Endothelial cell of umbilical vein (primary cell): ENCODE measurements around the gene NRG3. TPM values are rescaled to one million over a fixed set of nuclear protein-coding genes. Genes with fewer than 3 reads are reported as not detected.

Source experiments
- BruUV-seq: library from RNA; stranded (reverse); fragments of 400-500 nt; replicated peaks from 2 replicates; lab custom pipeline; 2021; lab: Mats Ljungman, UMichigan
- CTCF ChIA-PET: fragments of 300-600, 350-600 bp; sonication (Branson Sonifier 250); formaldehyde crosslinking; loops from one replicate; lab custom pipeline; 2021; ENCODE audit warnings: antibody characterized with exemption, inconsistent platforms; lab: Charles Lee
- POLR2A ChIA-PET: fragments of 300-600, 350-600 bp; sonication (Branson Sonifier 250); formaldehyde crosslinking; loops from one replicate; lab custom pipeline; 2021; ENCODE audit warnings: antibody characterized with exemption, inconsistent platforms; lab: Charles Lee
- DNase-seq: peaks from one replicate; pipeline ENCODE4 v3.0.0-alpha.2; 2011; ENCODE audit warnings: low read depth, low spot score
- FAIRE-seq: peaks from 2 replicates; lab custom pipeline; 2011; peaks lifted over from hg19 to GRCh38; lab: Jason Lieb, UNC
- H2AFZ ChIP-seq: 2 replicates; pipeline ENCODE4 v1.6.0; 2012; ENCODE audit warnings: low read depth, low read length, control low read depth, inconsistent platforms
- H3K27ac ChIP-seq: 2 replicates; pipeline ENCODE4 v1.5.1; 2011; ENCODE audit warnings: low read depth, mild to moderate bottlenecking, control low read depth, low read length, moderate library complexity; ENCODE audit not compliant: insufficient read depth
- H3K27me3 ChIP-seq, 2 experiments: 2 replicates each; pipeline versions ENCODE4 v1.6.0 to v1.6.1; 2011; ENCODE audit warnings: low read length in 2 of 2, mixed read lengths in 1 of 2; ENCODE audit not compliant: control insufficient read depth in 2 of 2, insufficient read depth in 2 of 2
- H3K36me3 ChIP-seq, 2 experiments: 2 replicates in 1 of 2; 3 replicates in 1 of 2; pipeline ENCODE4 v1.5.1; 2011; ENCODE audit warnings: low read length in 2 of 2, mild to moderate bottlenecking in 1 of 2, moderate library complexity in 1 of 2; ENCODE audit not compliant: control insufficient read depth in 2 of 2, insufficient read depth in 2 of 2; ENCODE audit errors: extremely low read depth in 1 of 2
- H3K4me1 ChIP-seq: 3 replicates; pipeline ENCODE4 v1.5.1; 2011; ENCODE audit warnings: mild to moderate bottlenecking, low read length; ENCODE audit not compliant: control insufficient read depth, insufficient read depth; ENCODE audit errors: extremely low read depth
- H3K4me2 ChIP-seq: 2 replicates; pipeline ENCODE4 v1.6.1; 2011; ENCODE audit warnings: low read length, control low read depth, mixed read lengths; ENCODE audit not compliant: insufficient read depth
- H3K4me3 ChIP-seq, 3 experiments: fragments of 200-600 bp in 1 of 3; sonication (generic), shearing (Covaris generic) in 1 of 3; replicated peaks in 1 of 3; 2 replicates each; pipeline ENCODE4 v1.5.1; 2011 to 2016; ENCODE audit warnings: control low read depth in 3 of 3, low read length in 3 of 3, mild to moderate bottlenecking in 2 of 3, inconsistent platforms in 1 of 3, low read depth in 1 of 3, moderate library complexity in 1 of 3; ENCODE audit not compliant: insufficient read depth in 1 of 3
- H3K79me2 ChIP-seq: 2 replicates; pipeline ENCODE4 v1.6.0; 2012; ENCODE audit warnings: low read length, inconsistent platforms; ENCODE audit not compliant: control insufficient read depth, insufficient read depth
- H3K9ac ChIP-seq: replicated peaks from 2 replicates; pipeline ENCODE3; 2011; ENCODE audit warnings: low read length, control low read depth; ENCODE audit not compliant: insufficient read depth; ENCODE audit errors: extremely low read depth
- H3K9me1 ChIP-seq: replicated peaks from 3 replicates; pipeline ENCODE4 v1.6.0; 2011; ENCODE audit warnings: mild to moderate bottlenecking, low read length; ENCODE audit not compliant: control insufficient read depth, insufficient read depth; ENCODE audit errors: extremely low read depth
- H3K9me3 ChIP-seq: replicated peaks from 2 replicates; pipeline ENCODE4 v1.5.1; 2012; ENCODE audit warnings: low read length, inconsistent platforms; ENCODE audit not compliant: control insufficient read depth, insufficient read depth
- H4K20me1 ChIP-seq: replicated peaks from 2 replicates; pipeline ENCODE3; 2011; ENCODE audit warnings: mild to moderate bottlenecking, low read length; ENCODE audit not compliant: control insufficient read depth, insufficient read depth; ENCODE audit errors: extremely low read depth
- CTCF ChIP-seq, 2 donors: IDR thresholded peaks; 1 replicate in 1 of 2; 2 replicates in 1 of 2; pipeline ENCODE4 v1.5.1; 2011; ENCODE audit warnings: low read length in 2 of 2, mild to moderate bottlenecking in 2 of 2, moderate library complexity in 2 of 2, control low read depth in 1 of 2, inconsistent platforms in 1 of 2, low read depth in 1 of 2; ENCODE audit not compliant: insufficient read depth in 1 of 2; ENCODE audit errors: extremely low read depth in 1 of 2
- EZH2 ChIP-seq: IDR thresholded peaks from 2 replicates; pipeline ENCODE4 v1.6.1; 2012; ENCODE audit warnings: borderline replicate concordance, low read depth, mild to moderate bottlenecking, moderate library complexity, low read length, inconsistent platforms; ENCODE audit not compliant: severe bottlenecking
- FOS ChIP-seq: IDR thresholded peaks from 2 replicates; pipeline ENCODE4 v1.6.1; 2011; ENCODE audit warnings: mild to moderate bottlenecking, low read length, moderate library complexity, borderline replicate concordance; ENCODE audit not compliant: insufficient read depth
- GATA2 ChIP-seq: IDR thresholded peaks from 2 replicates; pipeline ENCODE4 v1.7.0; 2011; ENCODE audit warnings: low read depth, mild to moderate bottlenecking, moderate library complexity, mixed read lengths, low read length; ENCODE audit not compliant: insufficient read length, insufficient read depth
- JUN ChIP-seq: IDR thresholded peaks from 2 replicates; pipeline ENCODE4 v1.6.1; 2011; ENCODE audit warnings: borderline replicate concordance, low read depth; ENCODE audit not compliant: insufficient read length, insufficient read depth
- MAX ChIP-seq: IDR thresholded peaks from 2 replicates; pipeline ENCODE4 v1.6.1; 2011; ENCODE audit not compliant: insufficient read depth, insufficient read length
- MYC ChIP-seq: IDR thresholded peaks from one replicate; pipeline ENCODE4 v1.6.1; 2011; ENCODE audit warnings: mild to moderate bottlenecking, low read depth, low read length
- POLR2A ChIP-seq: IDR thresholded peaks from 2 replicates; pipeline ENCODE4 v1.6.1; 2012; ENCODE audit warnings: low read depth, mild to moderate bottlenecking, control low read depth, low read length
- POLR2AphosphoS5 ChIP-seq: IDR thresholded peaks from 2 replicates; pipeline ENCODE4 v1.6.1; 2012; ENCODE audit warnings: low read depth, mild to moderate bottlenecking, control low read depth, low read length, moderate library complexity; ENCODE audit not compliant: insufficient read depth
- dilution Hi-C: fragments of 300-500 bp; cut with MboI; formaldehyde crosslinking; loops from one replicate; pipeline ENCODE4 v1.15.0; 2019; ENCODE audit warnings: low sequenced_read_pairs; ENCODE audit not compliant: extremely low pct_ligation_motif_present
- intact Hi-C: fragments of 100-400 bp; cut with micrococcal nuclease; formaldehyde crosslinking; loops from one replicate; pipeline ENCODE4 v1.10.0; 2022
- polyA plus RNA-seq, 4 experiments: library from polyadenylated mRNA; depleted of rRNA in 3 of 4; stranded (reverse) in 3 of 4; unstranded in 1 of 4; fragments of >200 nt; gene quantifications; 2 replicates each; pipeline versions ENCODE4 v1.2.1 to v1.2.3, GENCODE V29; 2011 to 2012; ENCODE audit warnings: missing spikeins in 1 of 4
- total RNA-seq: library from RNA; stranded (reverse); gene quantifications from 2 replicates; pipeline ENCODE4 v1.2.3, GENCODE V29; 2021

The NRG3 gene
- total and polyA plus RNA-seq, 2 donors (not counting 3 experiments of a cell fraction or from before 2014, with no cell fraction given): 1.9 to 3.9 TPM

GRCh38 chr10:82038587-82038986 lies 163.6 kb downstream of the NRG3 start:
- TF ChIP-seq CTCF (IDR thresholded peaks at IDR 0.05; ENCODE audit: extremely low read depth in 1 of 2, insufficient read depth in 1 of 2, low read depth in 1 of 2, low read length in 2 of 2) (no peak), JUN (no peak), EZH2 (no peak), GATA2 (no peak), FOS (no peak), MAX (no peak), POLR2A (no peak), POLR2AphosphoS5 (no peak), MYC (no peak)
- FAIRE-seq: no peak
- POLR2A ChIA-PET: no interaction called here

More at GRCh38 chr10:82038587-82038986, 163.6 kb downstream of the NRG3 start:
- Histone ChIP-seq H3K27ac (no peak overlapping the region), H3K4me3 (no peak overlapping the region), H4K20me1 (no peaks in the 10 kb centered on the region), H3K36me3 (no peaks in the 10 kb centered on the region), H3K79me2 (no peaks in the 10 kb centered on the region), H3K9me3 (no peaks in the 10 kb centered on the region), H3K4me2 (no peak overlapping the region), H2AFZ (no peak overlapping the region), H3K9me1 (no peaks in the 10 kb centered on the region), H3K27me3 (no peaks in the 10 kb centered on the region), H3K4me1 (no peaks in the 10 kb centered on the region), H3K9ac (no peak overlapping the region)
- CTCF ChIA-PET: no interaction called here
- dilution Hi-C loops: no loop called here
- no TSS peak for BruUV-seq
- DNase-seq: no peak
- intact Hi-C loops: no loop called here
